ENCODE results near the gene MRPL14.
"Not testable (repeated sequence)": the region's sequence is repeated elsewhere in the genome, so short reads cannot be mapped to it uniquely, and the experiment has no call there.

The MRPL14 gene

GRCh38 chr6:44091356-44091755 is 35.9 kb downstream of the MRPL14 start:
- 88 to 98% methylated on average over 3 of the region's 3 CpGs for WGBS, 2 experiments
- H3K9me3 ChIP-seq (ENCODE audit: control insufficient read depth, low read length); H3K27ac ChIP-seq (ENCODE audit: insufficient read depth, low read depth, low read length, poor library complexity, severe bottlenecking); H3K4me3 ChIP-seq (ENCODE audit: insufficient read depth, low read depth, low read length); H3K27me3 ChIP-seq (ENCODE audit: control insufficient read depth, insufficient read depth, low read length, poor library complexity, severe bottlenecking); H3K36me3 ChIP-seq (ENCODE audit: control insufficient read depth, insufficient read depth, low read length); H3K4me1 ChIP-seq (ENCODE audit: control insufficient read depth, insufficient read depth, low read length): not testable (repeated sequence)

GRCh38 chr6:44090465-44090864 is 36.8 kb downstream of the MRPL14 start:
- Histone ChIP-seq H3K27ac (ENCODE audit: insufficient read depth, low read depth, low read length, poor library complexity, severe bottlenecking) (no peak overlapping the region), H3K36me3 (ENCODE audit: control insufficient read depth, insufficient read depth, low read length) (no peaks in the 10 kb centered on the region), H3K9me3 (ENCODE audit: control insufficient read depth, low read length) (no peaks in the 10 kb centered on the region), H3K27me3 (ENCODE audit: control insufficient read depth, insufficient read depth, low read length, poor library complexity, severe bottlenecking) (no peaks in the 10 kb centered on the region), H3K4me1 (ENCODE audit: control insufficient read depth, insufficient read depth, low read length) (no peaks in the 10 kb centered on the region), H3K4me3 (ENCODE audit: insufficient read depth, low read depth, low read length) (no peak overlapping the region)
- 93 to 94% methylated on average over 5 of the region's 5 CpGs for WGBS, 2 experiments

GRCh38 chr6:44088827-44089590 is 38.2 kb downstream of the MRPL14 start:
- Histone ChIP-seq H3K9me3 (ENCODE audit: control insufficient read depth, low read length) (no peaks in the 10 kb centered on the region), H3K36me3 (ENCODE audit: control insufficient read depth, insufficient read depth, low read length) (no peaks in the 10 kb centered on the region), H3K27me3 (ENCODE audit: control insufficient read depth, insufficient read depth, low read length, poor library complexity, severe bottlenecking) (no peaks in the 10 kb centered on the region), H3K27ac (ENCODE audit: insufficient read depth, low read depth, low read length, poor library complexity, severe bottlenecking) (no peak overlapping the region), H3K4me3 (ENCODE audit: insufficient read depth, low read depth, low read length) (no peak overlapping the region), H3K4me1 (ENCODE audit: control insufficient read depth, insufficient read depth, low read length) (peaks cover 11% of the 10 kb centered on the region)
- 96% methylated on average over 11 of the region's 11 CpGs for WGBS, 2 experiments

GRCh38 chr6:44087623-44088022 is 39.6 kb downstream of the MRPL14 start:
- no peaks in the 10 kb centered on the region for H3K27me3 ChIP-seq (ENCODE audit: control insufficient read depth, insufficient read depth, low read length, poor library complexity, severe bottlenecking)
- 91 to 95% methylated on average over 2 of the region's 2 CpGs for WGBS, 2 experiments
- H3K4me1 ChIP-seq (ENCODE audit: control insufficient read depth, insufficient read depth, low read length), result peaks cover 13% of the 10 kb centered on the region
- no peak overlapping the region for H3K4me3 ChIP-seq (ENCODE audit: insufficient read depth, low read depth, low read length)
- no peak overlapping the region for H3K27ac ChIP-seq (ENCODE audit: insufficient read depth, low read depth, low read length, poor library complexity, severe bottlenecking)
- H3K36me3 ChIP-seq (ENCODE audit: control insufficient read depth, insufficient read depth, low read length), result no peaks in the 10 kb centered on the region
- H3K9me3 ChIP-seq (ENCODE audit: control insufficient read depth, low read length), result no peaks in the 10 kb centered on the region

GRCh38 chr6:44086931-44087574 is 40.2 kb downstream of the MRPL14 start:
- Histone ChIP-seq H3K4me3 (ENCODE audit: insufficient read depth, low read depth, low read length) (no peak overlapping the region), H3K36me3 (ENCODE audit: control insufficient read depth, insufficient read depth, low read length) (no peaks in the 10 kb centered on the region), H3K27me3 (ENCODE audit: control insufficient read depth, insufficient read depth, low read length, poor library complexity, severe bottlenecking) (no peaks in the 10 kb centered on the region), H3K9me3 (ENCODE audit: control insufficient read depth, low read length) (no peaks in the 10 kb centered on the region), H3K4me1 (ENCODE audit: control insufficient read depth, insufficient read depth, low read length) (peaks cover 13% of the 10 kb centered on the region), H3K27ac (ENCODE audit: insufficient read depth, low read depth, low read length, poor library complexity, severe bottlenecking) (no peak overlapping the region)
- 82 to 85% methylated on average over 9 of the region's 9 CpGs for WGBS, 2 experiments

GRCh38 chr6:44085219-44085618 is 42.0 kb downstream of the MRPL14 start:
- Histone ChIP-seq H3K27ac (ENCODE audit: insufficient read depth, low read depth, low read length, poor library complexity, severe bottlenecking) (no peak overlapping the region), H3K36me3 (ENCODE audit: control insufficient read depth, insufficient read depth, low read length) (no peaks in the 10 kb centered on the region), H3K9me3 (ENCODE audit: control insufficient read depth, low read length) (no peaks in the 10 kb centered on the region), H3K4me1 (ENCODE audit: control insufficient read depth, insufficient read depth, low read length) (peaks cover 27% of the 10 kb centered on the region), H3K4me3 (ENCODE audit: insufficient read depth, low read depth, low read length) (no peak overlapping the region), H3K27me3 (ENCODE audit: control insufficient read depth, insufficient read depth, low read length, poor library complexity, severe bottlenecking) (no peaks in the 10 kb centered on the region)
- 94 to 95% methylated on average over 2 of the region's 2 CpGs for WGBS, 2 experiments

GRCh38 chr6:44084231-44085014 is 42.8 kb downstream of the MRPL14 start:
- WGBS, 2 experiments, result 80 to 84% methylated on average over 13 of the region's 13 CpGs
- H3K36me3 ChIP-seq (ENCODE audit: control insufficient read depth, insufficient read depth, low read length), result no peaks in the 10 kb centered on the region
- H3K9me3 ChIP-seq (ENCODE audit: control insufficient read depth, low read length), result no peaks in the 10 kb centered on the region
- H3K4me3 ChIP-seq (ENCODE audit: insufficient read depth, low read depth, low read length), result no peak overlapping the region
- H3K4me1 ChIP-seq (ENCODE audit: control insufficient read depth, insufficient read depth, low read length), result peaks cover 27% of the 10 kb centered on the region
- H3K27ac ChIP-seq (ENCODE audit: insufficient read depth, low read depth, low read length, poor library complexity, severe bottlenecking), result peak overlapping the region; percentile 26
- H3K27me3 ChIP-seq (ENCODE audit: control insufficient read depth, insufficient read depth, low read length, poor library complexity, severe bottlenecking), result no peaks in the 10 kb centered on the region

- H3K9me3 ChIP-seq (ENCODE audit: control insufficient read depth, low read length), result no peaks in the 10 kb centered on the region
- 91 to 94% methylated on average over 8 of the region's 8 CpGs for whole genome bisulfite sequencing, 2 experiments
- no peaks in the 10 kb centered on the region for H3K27me3 ChIP-seq (ENCODE audit: control insufficient read depth, insufficient read depth, low read length, poor library complexity, severe bottlenecking)
- H3K27ac ChIP-seq (ENCODE audit: insufficient read depth, low read depth, low read length, poor library complexity, severe bottlenecking), result no peak overlapping the region
- peaks cover 27% of the 10 kb centered on the region for H3K4me1 ChIP-seq (ENCODE audit: control insufficient read depth, insufficient read depth, low read length)
- H3K36me3 ChIP-seq (ENCODE audit: control insufficient read depth, insufficient read depth, low read length), result no peaks in the 10 kb centered on the region
- H3K4me3 ChIP-seq (ENCODE audit: insufficient read depth, low read depth, low read length), result no peak overlapping the region
Observed at GRCh38 chr6:44082872-44083321, 44.4 kb downstream of the MRPL14 start.

- H3K36me3 ChIP-seq (ENCODE audit: control insufficient read depth, insufficient read depth, low read length), result no peaks in the 10 kb centered on the region
- H3K4me1 ChIP-seq (ENCODE audit: control insufficient read depth, insufficient read depth, low read length), result peaks cover 35% of the 10 kb centered on the region
- no peak overlapping the region for H3K27ac ChIP-seq (ENCODE audit: insufficient read depth, low read depth, low read length, poor library complexity, severe bottlenecking)
- H3K4me3 ChIP-seq (ENCODE audit: insufficient read depth, low read depth, low read length), result no peak overlapping the region
- 91% methylated on average over 6 of the region's 6 CpGs for WGBS, 2 experiments
- no peaks in the 10 kb centered on the region for H3K9me3 ChIP-seq (ENCODE audit: control insufficient read depth, low read length)
- peaks cover 7% of the 10 kb centered on the region for H3K27me3 ChIP-seq (ENCODE audit: control insufficient read depth, insufficient read depth, low read length, poor library complexity, severe bottlenecking)
Observed at GRCh38 chr6:44081753-44082152, 45.5 kb downstream of the MRPL14 start.
